Right lung (tissue), 10 donors: ENCODE measurements around the gene ZNF709. TPM values are rescaled to one million over a fixed set of nuclear protein-coding genes. Genes with fewer than 3 reads are reported as not detected.
"Not testable (repeated sequence)": the region's sequence is repeated elsewhere in the genome, so short reads cannot be mapped to it uniquely, and the experiment has no call there.

Experiments
- DNase-seq, 2 donors: peaks; one replicate each; pipeline ENCODE4 v3.0.0-alpha.2; 2013
- long read RNA-seq, 8 donors: transcript quantifications; one replicate each; lab custom pipeline, GENCODE V29; 2026
- polyA plus RNA-seq, 5 donors: library from polyadenylated mRNA; unstranded; fragments of 120-200 nt; gene quantifications; one replicate each; pipeline versions ENCODE4 v1.2.1 to v1.2.3, GENCODE V29; 2013; ENCODE audit warnings: inconsistent platforms in 1 of 5, low replicate concordance in 1 of 5; ENCODE audit not compliant: insufficient read length in 5 of 5, insufficient read depth in 1 of 5

ZNF709 gene
- 1 to 10 TPM; 6.3 to 9.9 (median 8.1) TPM for polyA plus RNA-seq
- long read RNA-seq, donor 1, full-length matches to known transcripts, result 1 of 1 reads
- long read RNA-seq, donor 1, partial matches to known transcripts, result 0 of 1 reads
- long read RNA-seq, donor 1, other reads (novel, unspliced or antisense), result 0 of 1 reads
- long read RNA-seq, donor 2, full-length matches to known transcripts, result 2 of 2 reads
- long read RNA-seq, donor 2, partial matches to known transcripts, result 0 of 2 reads
- long read RNA-seq, donor 2, other reads (novel, unspliced or antisense), result 0 of 2 reads
- long read RNA-seq, donor 3, full-length matches to known transcripts, result 1 of 1 reads
- long read RNA-seq, donor 3, partial matches to known transcripts, result 0 of 1 reads
- long read RNA-seq, donor 3, other reads (novel, unspliced or antisense), result 0 of 1 reads
- long read RNA-seq, donor 4, result 0 reads
- long read RNA-seq, donor 5, result 0 reads
- long read RNA-seq, donor 6, full-length matches to known transcripts, result 1 of 1 reads
- long read RNA-seq, donor 6, partial matches to known transcripts, result 0 of 1 reads
- long read RNA-seq, donor 6, other reads (novel, unspliced or antisense), result 0 of 1 reads
- long read RNA-seq, donor 7, result 0 reads
- long read RNA-seq, donor 8, result 0 reads

DNA sequence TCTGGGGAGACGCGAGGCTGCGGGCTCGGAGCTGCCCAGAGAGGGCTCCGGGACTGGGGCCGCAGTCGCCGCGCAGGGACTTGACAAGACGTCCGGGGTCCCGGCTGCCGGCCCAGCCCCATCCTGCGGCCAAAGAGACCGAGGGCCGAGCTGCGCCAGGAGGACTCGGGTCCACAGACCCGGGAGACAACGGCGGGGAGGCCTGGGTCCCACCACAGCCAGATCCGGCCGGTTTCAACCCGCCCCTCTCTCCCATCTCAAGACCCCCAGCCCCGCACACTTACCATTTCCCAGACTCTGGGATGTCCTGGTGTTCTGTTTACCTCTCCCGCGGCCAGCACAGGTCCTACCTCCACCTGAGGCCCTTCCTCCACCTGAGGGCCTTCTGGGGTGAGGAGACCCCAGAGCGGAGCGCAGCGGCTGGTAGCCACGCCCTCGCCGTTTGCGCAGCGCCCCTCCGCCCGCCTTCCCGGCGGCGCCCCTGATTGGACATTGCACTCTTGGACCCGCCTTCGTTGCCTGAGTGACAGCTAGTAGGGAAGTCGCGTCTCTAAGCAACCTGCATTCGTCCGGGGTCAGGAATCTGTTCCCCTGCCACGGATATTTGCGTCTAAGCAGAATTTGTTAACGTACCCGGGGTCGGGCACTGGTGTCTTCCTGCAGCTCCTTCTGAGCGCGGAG is at the start of gene ZNF709:
Gene ZNF709 (minus strand): TSS at position 446 of the 681 bp plus-strand sequence. CDS start 159 bp downstream, at position 287.
- DNase-seq, result peak; percentile 92 to 95

GRCh38 chr19:12527034-12527836 is 42.6 kb upstream of the ZNF709 start:
- DNase-seq, result peak in 1 of 2 donors; percentile 6

DNA sequence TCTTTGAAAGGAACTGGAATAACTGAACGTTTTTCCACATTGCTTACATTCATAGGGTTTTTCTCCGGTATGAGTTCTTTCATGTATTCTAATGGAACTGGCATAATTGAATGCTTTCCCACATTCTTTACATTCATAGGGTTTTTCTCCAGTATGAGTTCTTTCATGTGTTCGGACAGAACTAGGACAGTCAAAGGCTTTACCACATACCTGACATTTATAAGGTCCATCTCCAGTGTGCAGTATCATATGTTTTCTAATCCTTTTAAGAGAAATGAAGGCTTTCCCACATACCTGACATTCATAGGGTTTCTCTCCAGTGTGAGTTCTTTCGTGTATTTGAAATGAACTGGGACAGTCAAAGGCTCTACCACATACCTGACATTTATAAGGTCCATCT is 41.9 kb upstream of the ZNF709 start:
- no peak for DNase-seq

DNA sequence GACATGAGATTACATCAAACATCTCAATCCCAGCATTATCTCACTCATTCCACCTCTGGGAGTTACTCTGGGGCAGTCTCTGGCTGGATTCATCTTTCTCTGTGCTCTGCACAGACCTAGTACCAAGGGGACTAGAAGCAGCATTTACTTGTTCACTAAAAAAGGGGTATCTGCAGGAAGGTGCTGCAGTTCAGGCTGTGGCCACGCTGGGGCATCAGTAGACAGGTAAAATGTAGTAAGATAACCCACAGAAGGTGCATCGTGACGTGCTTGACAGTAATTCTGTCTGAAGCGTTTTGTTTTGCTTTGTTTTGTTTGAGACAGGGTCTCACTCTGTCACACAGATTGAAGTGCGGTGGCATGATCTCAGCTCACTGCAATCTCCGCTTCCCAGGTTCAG is 37.4 kb upstream of the ZNF709 start:
- no peak for DNase-seq

- no peak for DNase-seq
Observed at GRCh38 chr19:12513531-12514061, 29.0 kb upstream of the ZNF709 start.

GRCh38 chr19:12497032-12497431 is 12.4 kb upstream of the ZNF709 start:
- no peak for DNase-seq

DNA sequence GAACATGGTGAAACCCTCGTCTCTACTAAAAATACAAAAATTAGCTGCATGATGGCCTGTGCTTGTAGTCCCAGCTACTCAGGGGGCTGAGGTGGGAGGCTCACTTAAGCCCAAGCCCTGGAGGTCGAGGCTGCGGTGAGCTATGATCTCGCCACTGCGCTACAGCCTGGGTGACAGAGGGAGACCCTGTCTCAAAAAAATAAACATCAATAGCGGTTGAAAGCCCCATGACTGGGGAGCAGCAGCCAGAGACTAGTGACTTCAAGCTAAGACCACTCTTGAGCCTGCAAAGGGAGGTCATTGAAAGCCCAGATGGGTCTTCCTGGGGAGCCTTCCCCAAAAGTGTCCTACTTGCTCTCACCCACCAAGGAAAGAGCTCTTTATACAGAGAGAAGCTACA is 11.9 kb upstream of the ZNF709 start:
- DNase-seq, result no peak

- DNase-seq, result peak; percentile 91 to 92
Observed at GRCh38 chr19:12495002-12495802, 10.6 kb upstream of the ZNF709 start.

GRCh38 chr19:12494260-12494860 is 9.7 kb upstream of the ZNF709 start:
- DNase-seq, result no peak

GRCh38 chr19:12486265-12486783 is 1.7 kb upstream of the ZNF709 start:
- not testable (repeated sequence) for DNase-seq

DNA sequence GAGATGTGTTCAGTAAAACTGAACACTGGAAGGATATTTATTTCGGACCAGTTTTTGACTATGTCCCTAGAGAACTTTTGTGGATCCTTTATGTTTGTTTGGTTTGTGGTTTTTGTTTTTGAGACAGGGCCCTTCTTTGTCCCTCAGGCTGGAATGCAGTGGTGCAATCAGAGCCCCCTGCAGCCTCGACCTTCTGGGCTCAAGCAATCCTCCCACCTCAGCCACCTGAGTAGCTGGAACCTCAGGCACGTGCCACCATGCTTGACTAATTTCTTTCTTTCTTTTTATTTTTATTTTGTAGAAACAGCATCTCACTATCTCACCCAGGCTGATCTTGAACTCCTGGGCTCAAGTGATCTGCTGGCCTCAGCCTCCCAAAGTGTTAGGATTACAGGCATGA is 955 bp upstream of the ZNF709 start:
- no peak for DNase-seq

GRCh38 chr19:12485052-12485416 is 418 bp upstream of the ZNF709 start:
- DNase-seq, result no peak

DNA sequence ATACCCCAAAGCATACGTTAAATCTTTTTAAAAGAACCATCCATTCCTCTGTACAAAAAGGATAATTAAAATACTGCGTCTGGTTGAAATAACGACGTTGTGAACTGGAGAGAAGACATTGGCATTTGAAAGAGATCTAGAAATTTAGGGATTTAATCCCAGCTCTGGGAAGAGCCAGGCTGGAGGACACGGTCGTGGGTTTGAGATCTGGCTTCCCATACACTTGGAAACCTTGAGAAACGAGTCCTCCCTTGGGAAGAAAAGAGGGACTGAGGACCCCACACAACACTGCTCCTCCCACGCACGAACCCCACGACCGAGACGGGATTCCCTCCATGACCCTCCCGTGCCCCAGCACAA is 625 bp downstream of the ZNF709 start:
- no peak for DNase-seq

DNA sequence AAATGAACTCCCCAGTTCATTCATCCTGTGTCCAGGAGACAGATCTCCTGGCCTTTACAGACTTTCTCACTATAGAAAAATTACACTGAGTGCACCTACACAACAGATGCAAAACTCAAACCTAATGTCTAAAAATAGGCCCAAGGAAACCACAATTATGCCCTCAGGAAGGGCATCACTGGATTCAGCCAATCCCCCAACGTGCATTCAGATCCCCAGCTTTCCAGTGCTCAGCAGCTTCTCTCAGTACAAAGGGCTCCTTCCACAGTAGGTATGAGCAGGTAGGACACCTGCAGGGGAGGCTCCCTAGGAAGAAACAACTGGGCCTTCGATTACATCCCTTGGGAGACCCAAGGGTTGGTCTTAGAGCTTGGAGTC is 2.1 kb downstream of the ZNF709 start:
- DNase-seq, result no peak

GRCh38 chr19:12481781-12482508 is 2.7 kb downstream of the ZNF709 start:
- DNase-seq, result no peak

GRCh38 chr19:12478234-12478941 is 6.2 kb downstream of the ZNF709 start:
- DNase-seq, result no peak

DNA sequence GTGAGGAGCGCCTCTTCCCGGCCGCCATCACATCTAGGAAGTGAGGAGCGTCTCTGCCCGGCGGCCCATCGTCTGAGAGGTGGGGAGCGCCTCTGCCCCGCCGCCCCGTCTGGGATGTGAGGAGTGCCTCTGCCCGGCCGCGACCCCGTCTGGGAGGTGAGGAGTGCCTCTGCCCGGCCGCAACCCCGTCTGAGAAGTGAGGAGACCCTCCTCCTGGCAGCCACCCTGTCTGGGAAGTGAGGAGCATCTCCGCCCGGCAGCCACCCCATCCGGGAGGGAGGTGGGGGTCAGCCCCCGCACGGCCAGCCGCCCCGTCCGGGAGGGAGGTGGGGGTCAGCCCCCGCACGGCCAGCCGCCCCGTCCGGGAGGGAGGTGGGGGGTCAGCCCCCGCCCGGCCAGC is 17.0 kb downstream of the ZNF709 start:
- not testable (repeated sequence) for DNase-seq

DNA sequence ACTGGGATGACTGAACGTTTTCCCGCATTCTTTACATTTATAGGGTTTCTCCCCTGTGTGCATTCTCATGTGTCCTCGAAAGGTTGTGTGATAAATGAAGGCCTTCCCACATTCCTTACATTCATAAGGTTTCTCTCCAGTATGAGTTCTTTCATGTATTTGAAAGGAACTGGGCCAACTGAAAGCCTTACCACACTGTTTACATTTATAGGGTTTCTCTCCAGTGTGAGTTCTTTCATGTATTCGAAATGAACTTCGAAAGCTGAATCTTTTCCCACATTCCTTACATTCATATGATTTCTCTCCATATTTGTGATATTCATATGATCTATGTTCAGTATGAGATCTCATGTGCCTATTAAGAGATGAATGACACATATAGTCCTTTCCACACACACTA is 19.4 kb downstream of the ZNF709 start:
- no peak for DNase-seq

DNA sequence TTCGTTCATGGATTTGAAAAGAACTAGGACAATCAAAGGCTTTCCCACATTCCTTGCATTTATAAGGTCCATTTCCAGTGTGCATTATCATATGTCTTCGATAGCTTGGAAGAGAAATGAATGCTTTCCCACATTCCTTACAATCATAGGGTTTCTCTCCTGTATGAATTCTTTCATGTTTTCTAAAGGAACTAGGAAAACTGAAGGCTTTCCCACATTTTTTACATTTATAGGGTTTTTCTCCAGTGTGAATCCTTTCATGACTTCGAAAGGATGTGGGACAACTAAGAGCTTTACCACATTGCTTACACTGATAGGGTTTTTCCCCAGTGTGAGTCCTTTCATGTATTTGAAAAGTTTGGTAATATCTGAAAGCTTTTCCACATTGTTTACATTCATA is 19.8 kb downstream of the ZNF709 start:
- no peak for DNase-seq
